ENCODE results near the gene GORASP1.
A peak's percentile ranks its signal among the peaks of the same experiment; 100 is the strongest.

Gene GORASP1

GRCh38 chr3:39102504-39103323 is 4.7 kb downstream of the GORASP1 start:
- DNase-seq (ENCODE audit: low read depth), result no peak

GRCh38 chr3:39101022-39101689 is 6.3 kb downstream of the GORASP1 start:
- peak; percentile 65 for DNase-seq (ENCODE audit: low read depth)

GRCh38 chr3:39100500-39100886 is 6.9 kb downstream of the GORASP1 start:
- DNase-seq (ENCODE audit: low read depth), result no peak

GRCh38 chr3:39099738-39100499 is 7.5 kb downstream of the GORASP1 start:
- DNase-seq (ENCODE audit: low read depth), result no peak

- DNase-seq (ENCODE audit: low read depth), result no peak
These were observed 8.2 kb downstream of the GORASP1 start for GRCh38 chr3:39099242-39099641.

GRCh38 chr3:39098473-39099000 is 8.9 kb downstream of the GORASP1 start:
- DNase-seq (ENCODE audit: low read depth), result no peak

- no peak for DNase-seq (ENCODE audit: low read depth)
These were observed 9.5 kb downstream of the GORASP1 start for GRCh38 chr3:39097716-39098472.

- DNase-seq (ENCODE audit: low read depth), result peak; percentile 10
These were observed 10.7 kb downstream of the GORASP1 start for GRCh38 chr3:39096775-39097174.

GRCh38 chr3:39095778-39096177 is 11.6 kb downstream of the GORASP1 start:
- no peak for DNase-seq (ENCODE audit: low read depth)

- no peak for DNase-seq (ENCODE audit: low read depth)
These were observed 12.4 kb downstream of the GORASP1 start for GRCh38 chr3:39094851-39095677.

- DNase-seq (ENCODE audit: low read depth), result no peak
These were observed 16.5 kb downstream of the GORASP1 start for GRCh38 chr3:39090922-39091321.

- peak; percentile 7 for DNase-seq (ENCODE audit: low read depth)
These were observed 18.5 kb downstream of the GORASP1 start for GRCh38 chr3:39088889-39089288.

GRCh38 chr3:39088456-39088855 is 19.0 kb downstream of the GORASP1 start:
- DNase-seq (ENCODE audit: low read depth), result no peak

- no peak for DNase-seq (ENCODE audit: low read depth)
These were observed 21.3 kb downstream of the GORASP1 start for GRCh38 chr3:39086144-39086543.

GRCh38 chr3:39082666-39083313 is 24.6 kb downstream of the GORASP1 start:
- DNase-seq (ENCODE audit: low read depth), result no peak

GRCh38 chr3:39080026-39080425 is 27.4 kb downstream of the GORASP1 start:
- DNase-seq (ENCODE audit: low read depth), result no peak

GRCh38 chr3:39079530-39079929 is 27.9 kb downstream of the GORASP1 start:
- DNase-seq (ENCODE audit: low read depth), result no peak

GRCh38 chr3:39075910-39076309 is 31.5 kb downstream of the GORASP1 start:
- no peak for DNase-seq (ENCODE audit: low read depth)

GRCh38 chr3:39068556-39068955 is 38.9 kb downstream of the GORASP1 start:
- no peak for DNase-seq (ENCODE audit: low read depth)

GRCh38 chr3:39067286-39067685 is 40.1 kb downstream of the GORASP1 start:
- DNase-seq (ENCODE audit: low read depth), result no peak
